ENCODE results near the gene PDE7B. TPM values are rescaled to one million over a fixed set of nuclear protein-coding genes. Genes with fewer than 3 reads are reported as not detected.

The PDE7B gene
- total and polyA plus RNA-seq, 2 of the 8 experiments (the other 6 are each of a cell fraction or from before 2014, with no cell fraction given), result not detected

DNA sequence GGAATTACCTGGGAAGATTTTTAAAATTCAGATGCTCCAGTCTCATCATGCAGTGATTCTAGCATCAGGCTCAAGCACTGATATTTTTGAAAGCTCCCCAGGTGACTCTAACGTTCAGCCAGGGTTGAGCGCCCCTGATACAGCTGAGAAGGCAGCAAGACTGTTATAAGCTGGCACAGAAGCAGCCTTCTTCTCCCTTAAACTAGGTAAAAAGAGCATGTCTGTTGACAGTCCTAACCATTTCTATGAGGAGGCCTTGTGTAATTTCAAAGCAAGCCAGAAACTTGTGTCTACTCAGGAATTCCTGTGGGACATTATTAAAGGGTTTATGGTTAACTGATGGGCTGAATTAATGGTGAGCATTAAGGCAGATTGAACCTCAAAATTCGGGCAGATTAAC is 141.9 kb downstream of the PDE7B start:
- H3K56ac ChIP-seq (replicated peaks; ENCODE audit: insufficient read length, low read depth, low read length), result no peak overlapping the region
- no peak overlapping the region for H3K18ac ChIP-seq (ENCODE audit: extremely low read depth, low read length)
- FAIRE-seq, result no peak
- ChIA-PET CTCF (ENCODE audit: partially characterized antibody) (interaction anchor here (0.6 to 1.5 kb wide), 2 partner anchors 15 to 796 kb away, joined by 3 to 4 read pairs; no protein-coding TSS in a partner anchor), POLR2A (ENCODE audit: partially characterized antibody) (no interaction called here)
- H4K91ac ChIP-seq (replicated peaks; ENCODE audit: insufficient read length, low read length), result no peak overlapping the region
- no peaks in the 10 kb centered on the region for H3K27me3 ChIP-seq (replicated peaks in 1 of 4; ENCODE audit: control insufficient read depth in 3 of 4, extremely low read depth in 1 of 4, insufficient read depth in 3 of 4, low read length in 3 of 4)
- H3K4me1 ChIP-seq (replicated peaks in 1 of 4; ENCODE audit: control insufficient read depth in 3 of 4, insufficient read depth in 4 of 4, low read length in 3 of 4), result no peaks in the 10 kb centered on the region
- H3K27ac ChIP-seq (ENCODE audit: low read depth, low read length), result no peak overlapping the region
- H2BK120ac ChIP-seq (replicated peaks; ENCODE audit: low read depth, low read length), result no peak overlapping the region
- DNase-seq (ENCODE audit: low read depth in 1 of 2, low spot score in 2 of 2), result no peak
- H3K9me3 ChIP-seq (ENCODE audit: insufficient read depth in 2 of 2, low read depth in 1 of 2, low read length in 1 of 2), result no peaks in the 10 kb centered on the region
- H3K79me2 ChIP-seq (ENCODE audit: control insufficient read depth in 1 of 2, insufficient read depth in 2 of 2, low read length in 2 of 2), result no peaks in the 10 kb centered on the region
- no peak overlapping the region for H2BK20ac ChIP-seq (ENCODE audit: low read length)
- no peak overlapping the region for H2AFZ ChIP-seq (ENCODE audit: low read length)
- no peak overlapping the region for H2BK5ac ChIP-seq (ENCODE audit: low read depth, low read length)
- no peaks in the 10 kb centered on the region for H3K23me2 ChIP-seq (ENCODE audit: low read depth, low read length)
- H3K14ac ChIP-seq (ENCODE audit: insufficient read length), result no peak overlapping the region
- H3K4me3 ChIP-seq (ENCODE audit: extremely low read depth in 1 of 4, insufficient read depth in 2 of 4, low read depth in 3 of 4, low read length in 4 of 4), result no peak overlapping the region
- no peak overlapping the region for H3K4ac ChIP-seq (replicated peaks; ENCODE audit: insufficient read length, low read depth, low read length)
- no peak overlapping the region for H4K5ac ChIP-seq (ENCODE audit: insufficient read length, low read depth, low read length)
- H3K23ac ChIP-seq (ENCODE audit: insufficient read length), result no peak overlapping the region
- no peak overlapping the region for H2BK15ac ChIP-seq (ENCODE audit: low read length)
- H4K8ac ChIP-seq (ENCODE audit: extremely low read depth, insufficient read depth, low read length), result no peak overlapping the region
- no peak overlapping the region for H2BK12ac ChIP-seq (ENCODE audit: low read depth, low read length)
- H2AK5ac ChIP-seq (ENCODE audit: low read depth, low read length), result no peak overlapping the region
- WGBS, 2 experiments (ENCODE audit: extremely low coverage in 1 of 2, insufficient coverage in 1 of 2, insufficient read length in 1 of 2, insufficient replicate concordance in 2 of 2, low coverage in 1 of 2, low lambda C conversion rate in 2 of 2, missing lambda C conversion rate in 1 of 2), result 94% methylated on average over 3 of the region's 3 CpGs; no CpG with 5 or more reads in 1 of the 2 experiments
- no peak overlapping the region for H3K9ac ChIP-seq (replicated peaks in 1 of 4; ENCODE audit: extremely low read depth in 1 of 4, low read depth in 3 of 4, low read length in 3 of 4)
- no peak for TF ChIP-seq HDAC6 (IDR thresholded peaks at IDR 0.05; ENCODE audit: low read depth, low read length)
- TF ChIP-seq CREB1 (IDR thresholded peaks at IDR 0.05), result no peak
- no peak for TF ChIP-seq SIN3A (conservative IDR thresholded peaks at IDR 0.05 in 1 of 2, IDR thresholded peaks at IDR 0.05 in 1 of 2; ENCODE audit: low read depth in 1 of 2, low read length in 2 of 2)
- TF ChIP-seq BCL11A (IDR thresholded peaks at IDR 0.05; ENCODE audit: low read depth in 2 of 2, low read length in 2 of 2), result no peak
- no peak for TF ChIP-seq PHF8 (conservative IDR thresholded peaks at IDR 0.05; ENCODE audit: low read depth, low read length)
- no peak for TF ChIP-seq SP2 (IDR thresholded peaks at IDR 0.05; ENCODE audit: low read length)
- TF ChIP-seq BACH1 (IDR thresholded peaks at IDR 0.05; ENCODE audit: low read length), result no peak
- no peak for TF ChIP-seq CHD2 (IDR thresholded peaks at IDR 0.05; ENCODE audit: low read length)
- TF ChIP-seq RBBP5 (IDR thresholded peaks at IDR 0.05; ENCODE audit: borderline replicate concordance, low read depth, low read length), result no peak
- TF ChIP-seq EGR1 (IDR thresholded peaks at IDR 0.05; ENCODE audit: borderline replicate concordance, low read depth, low read length), result no peak
- no peaks in the 10 kb centered on the region for H4K20me1 ChIP-seq (replicated peaks in 1 of 2; ENCODE audit: control insufficient read depth in 1 of 2, insufficient read depth in 2 of 2, low read length in 2 of 2)
- no peaks in the 10 kb centered on the region for H3K36me3 ChIP-seq (ENCODE audit: control insufficient read depth in 2 of 4, insufficient read depth in 4 of 4, low read length in 3 of 4)
- H3K79me1 ChIP-seq (ENCODE audit: low read depth, low read length), result no peaks in the 10 kb centered on the region
- H3K4me2 ChIP-seq (ENCODE audit: insufficient read depth in 1 of 2, low read depth in 2 of 2, low read length in 2 of 2), result no peak overlapping the region

Data from H1 (cell line).